H9 (cell line): ENCODE results near the gene LILRA6. TPM values are rescaled to one million over a fixed set of nuclear protein-coding genes. Genes with fewer than 3 reads are reported as not detected.
"Not testable (repeated sequence)": the region's sequence is repeated elsewhere in the genome, so short reads cannot be mapped to it uniquely, and the experiment has no call there.

Experiments
- DNase-seq: peaks from one replicate; pipeline ENCODE4 v3.0.0-alpha.2; 2017
- H2AFZ ChIP-seq: one replicate; pipeline ENCODE4 v1.6.1; 2013; ENCODE audit warnings: mild to moderate bottlenecking, low read length, control low read depth, moderate library complexity
- H2AK5ac ChIP-seq: 2 replicates; pipeline ENCODE4 v1.6.1; 2013; ENCODE audit warnings: low read length, control low read depth, mixed read lengths; ENCODE audit not compliant: insufficient read length
- H2BK120ac ChIP-seq: one replicate; pipeline ENCODE4 v1.6.1; 2013; ENCODE audit warnings: low read depth, mild to moderate bottlenecking, low read length, control low read depth, inconsistent platforms; ENCODE audit not compliant: poor library complexity, severe bottlenecking
- H2BK12ac ChIP-seq: 2 replicates; pipeline ENCODE4 v1.6.1; 2013; ENCODE audit warnings: low read length, control low read depth, mixed read lengths, low read depth; ENCODE audit not compliant: insufficient read length
- H2BK15ac ChIP-seq: 2 replicates; pipeline ENCODE4 v1.6.1; 2013; ENCODE audit warnings: low read depth, low read length, control low read depth
- H2BK20ac ChIP-seq: one replicate; pipeline ENCODE4 v1.6.1; 2013; ENCODE audit warnings: low read depth, mild to moderate bottlenecking, low read length, control low read depth, inconsistent platforms; ENCODE audit not compliant: poor library complexity, severe bottlenecking
- H2BK5ac ChIP-seq: 2 replicates; pipeline ENCODE4 v1.6.1; 2013; ENCODE audit warnings: low read length, control low read depth, mixed read lengths; ENCODE audit not compliant: insufficient read length
- H3K14ac ChIP-seq: 2 replicates; pipeline ENCODE4 v1.6.1; 2013; ENCODE audit warnings: low read length, control low read depth; ENCODE audit not compliant: insufficient read depth
- H3K18ac ChIP-seq: 2 replicates; pipeline ENCODE4 v1.6.1; 2013; ENCODE audit warnings: low read depth, mild to moderate bottlenecking, mixed read lengths, low read length, control low read depth; ENCODE audit not compliant: insufficient read length
- H3K23ac ChIP-seq: 2 replicates; pipeline ENCODE4 v1.6.1; 2013; ENCODE audit warnings: low read length, control low read depth, mixed read lengths, low read depth; ENCODE audit not compliant: insufficient read length
- H3K23me2 ChIP-seq: 2 replicates; pipeline ENCODE4 v1.6.1; 2013; ENCODE audit warnings: low read depth, mild to moderate bottlenecking, mixed read lengths, low read length, control low read depth; ENCODE audit not compliant: insufficient read length, poor library complexity, severe bottlenecking
- H3K27ac ChIP-seq: 2 replicates; pipeline ENCODE4 v1.5.1; 2013; ENCODE audit warnings: low read length, control low read depth, mixed read lengths, low read depth; ENCODE audit not compliant: insufficient read length
- H3K27me3 ChIP-seq: 2 replicates; pipeline ENCODE4 v1.6.1; 2013; ENCODE audit warnings: low read length, control low read depth, inconsistent platforms; ENCODE audit not compliant: insufficient read depth
- H3K4ac ChIP-seq: 2 replicates; pipeline ENCODE4 v1.6.1; 2013; ENCODE audit warnings: low read depth, mild to moderate bottlenecking, control low read depth, inconsistent platforms, low read length, moderate library complexity
- H3K4me1 ChIP-seq: 2 replicates; pipeline ENCODE4 v1.6.1; 2013; ENCODE audit warnings: low read length, control low read depth, inconsistent platforms; ENCODE audit not compliant: insufficient read depth
- H3K4me2 ChIP-seq: 2 replicates; pipeline ENCODE4 v1.6.1; 2013; ENCODE audit warnings: low read length, control low read depth, mixed read lengths; ENCODE audit not compliant: insufficient read length, insufficient read depth
- H3K56ac ChIP-seq: 2 replicates; pipeline ENCODE4 v1.6.1; 2013; ENCODE audit warnings: low read depth, mild to moderate bottlenecking, mixed read lengths, low read length, control low read depth; ENCODE audit not compliant: insufficient read length
- H3K79me1 ChIP-seq: 2 replicates; pipeline ENCODE4 v1.6.1; 2013; ENCODE audit warnings: low read depth, mild to moderate bottlenecking, moderate library complexity, low read length, control low read depth, inconsistent platforms; ENCODE audit not compliant: insufficient read depth, poor library complexity, severe bottlenecking
- H3K79me2 ChIP-seq: 2 replicates; pipeline ENCODE4 v1.6.1; 2013; ENCODE audit warnings: low read length, control low read depth, inconsistent platforms; ENCODE audit not compliant: insufficient read depth
- H3K9ac ChIP-seq: 2 replicates; pipeline ENCODE4 v1.6.1; 2013; ENCODE audit warnings: low read length, control low read depth, mixed read lengths; ENCODE audit not compliant: insufficient read length; ENCODE audit errors: extremely low read depth
- H3K9me3 ChIP-seq: one replicate; pipeline ENCODE4 v1.6.1; 2013; ENCODE audit warnings: low read depth, low read length, inconsistent platforms; ENCODE audit not compliant: control insufficient read depth
- H3T11ph ChIP-seq: one replicate; pipeline ENCODE4 v1.6.1; 2013; ENCODE audit warnings: mild to moderate bottlenecking, low read length, control low read depth, inconsistent platforms
- H4K20me1 ChIP-seq: one replicate; pipeline ENCODE4 v1.6.1; 2013; ENCODE audit not compliant: control insufficient read depth, insufficient read length, insufficient read depth
- H4K5ac ChIP-seq: 2 replicates; pipeline ENCODE4 v1.6.1; 2013; ENCODE audit warnings: low read depth, mild to moderate bottlenecking, mixed read lengths, low read length, control low read depth; ENCODE audit not compliant: insufficient read length
- H4K8ac ChIP-seq: replicated peaks from 2 replicates; pipeline ENCODE4 v1.6.1; 2013; ENCODE audit warnings: low read length, control low read depth, mixed read lengths, low read depth; ENCODE audit not compliant: insufficient read length
- H4K91ac ChIP-seq: 2 replicates; pipeline ENCODE4 v1.6.1; 2013; ENCODE audit warnings: low read depth, mild to moderate bottlenecking, moderate library complexity, mixed read lengths, low read length, control low read depth; ENCODE audit not compliant: insufficient read length
- H3K27ac Mint-ChIP-seq, 3 experiments: 2 replicates in 2 of 3; 3 replicates in 1 of 3; pipeline ENCODE4 v1.8.0; 2020 to 2021; ENCODE audit warnings: mixed read lengths in 3 of 3, mild to moderate bottlenecking in 1 of 3, moderate library complexity in 1 of 3
- H3K27me3 Mint-ChIP-seq: 2 replicates; pipeline ENCODE4 v1.8.0; 2021; ENCODE audit warnings: low read depth, mild to moderate bottlenecking, moderate library complexity, mixed read lengths
- H3K36me3 Mint-ChIP-seq, 3 experiments: 2 replicates in 2 of 3; 3 replicates in 1 of 3; pipeline ENCODE4 v1.8.0; 2020 to 2021; ENCODE audit warnings: low read depth in 3 of 3, mixed read lengths in 3 of 3; ENCODE audit not compliant: insufficient read depth in 1 of 3
- H3K4me1 Mint-ChIP-seq, 2 experiments: 2 replicates each; pipeline ENCODE4 v1.8.0; 2020; ENCODE audit warnings: mixed read lengths in 2 of 2
- H3K4me3 Mint-ChIP-seq, 2 experiments: 2 replicates in 1 of 2; 3 replicates in 1 of 2; pipeline ENCODE4 v1.8.0; 2020 to 2021; ENCODE audit warnings: mild to moderate bottlenecking in 2 of 2, mixed read lengths in 2 of 2, moderate library complexity in 1 of 2
- H3K9me3 Mint-ChIP-seq, 2 experiments: 2 replicates in 1 of 2; 3 replicates in 1 of 2; pipeline ENCODE4 v1.8.0; 2020; ENCODE audit warnings: mild to moderate bottlenecking in 2 of 2, mixed read lengths in 2 of 2, moderate library complexity in 1 of 2
- WGBS: extraction: QIAGEN DNeasy Blood & Tissue Kit; methylation state at CpG from one replicate; pipeline ENCODE4 v1.1.7; 2013; ENCODE audit warnings: missing lambda C conversion rate, low lambda C conversion rate, mixed read lengths; ENCODE audit not compliant: insufficient read length; ENCODE audit errors: extremely low coverage; 5-methylcytosine and 5-hydroxymethylcytosine counted together
- total RNA-seq: library from RNA; stranded (reverse); gene quantifications from 2 replicates; pipeline ENCODE4 v1.2.1, GENCODE V29; 2021

Gene LILRA6
- total RNA-seq, 1 experiment from 2014 or later = not detected

GRCh38 chr19:54285427-54286056 is 43.0 kb upstream of the LILRA6 start:
- not testable (repeated sequence) for H2BK12ac ChIP-seq, H3K9ac ChIP-seq, H3K4ac ChIP-seq, H2BK120ac ChIP-seq, H4K8ac ChIP-seq, H3K9me3 ChIP-seq, H3K56ac ChIP-seq, H3K18ac ChIP-seq, H3K4me3 Mint-ChIP-seq, H3K4me2 ChIP-seq, H3K79me2 ChIP-seq, DNase-seq, H3K23me2 ChIP-seq, H3T11ph ChIP-seq, H2BK20ac ChIP-seq, H3K14ac ChIP-seq, H3K27ac Mint-ChIP-seq, H2BK5ac ChIP-seq, H2AFZ ChIP-seq, H3K27me3 ChIP-seq, H3K79me1 ChIP-seq, H4K91ac ChIP-seq, H3K23ac ChIP-seq, H3K27ac ChIP-seq, H4K5ac ChIP-seq, H3K4me1 ChIP-seq, H2AK5ac ChIP-seq, H4K20me1 ChIP-seq, H3K36me3 Mint-ChIP-seq, H2BK15ac ChIP-seq
- Mint-ChIP-seq H3K4me1 (peaks cover 0 to 13% of the 10 kb centered on the region in 2 experiments; a peak in 2 of 4 replicates), H3K9me3 (peaks cover 0 to 68% of the 10 kb centered on the region in 2 experiments; a peak in 2 of 5 replicates), H3K27me3 (peaks cover 38% of the 10 kb centered on the region)
- no CpG with 5 or more reads among the region's 12 CpGs for WGBS
